Measurements from ENCODE around the gene UQCRC1.
A peak's percentile ranks its signal among the peaks of the same experiment; 100 is the strongest.

The UQCRC1 gene

GRCh38 chr3:48633743-48634142 lies 24.3 kb upstream of the UQCRC1 start:
- no peak for DNase-seq (ENCODE audit: low spot score)

- no peak for DNase-seq (ENCODE audit: low spot score)
Observed at GRCh38 chr3:48633256-48633655, 23.8 kb upstream of the UQCRC1 start.

- no peak for DNase-seq (ENCODE audit: low spot score)
Observed at GRCh38 chr3:48631516-48632448, 22.3 kb upstream of the UQCRC1 start.

- DNase-seq (ENCODE audit: low spot score), result no peak
Observed at GRCh38 chr3:48630833-48631232, 21.4 kb upstream of the UQCRC1 start.

- no peak for DNase-seq (ENCODE audit: low spot score)
Observed at GRCh38 chr3:48630407-48630806, 21.0 kb upstream of the UQCRC1 start.

- DNase-seq (ENCODE audit: low spot score), result no peak
Observed at GRCh38 chr3:48629894-48630293, 20.4 kb upstream of the UQCRC1 start.

GRCh38 chr3:48628277-48629017 lies 19.0 kb upstream of the UQCRC1 start:
- no peak for DNase-seq (ENCODE audit: low spot score)

- DNase-seq (ENCODE audit: low spot score), result no peak
Observed at GRCh38 chr3:48625600-48625999, 16.2 kb upstream of the UQCRC1 start.

- DNase-seq (ENCODE audit: low spot score), result no peak
Observed at GRCh38 chr3:48624767-48625166, 15.3 kb upstream of the UQCRC1 start.

GRCh38 chr3:48623851-48624547 lies 14.6 kb upstream of the UQCRC1 start:
- no peak for DNase-seq (ENCODE audit: low spot score)

GRCh38 chr3:48621461-48621869 lies 12.0 kb upstream of the UQCRC1 start, which contains the start of gene TMEM89:
TSS of gene TMEM89 (minus strand) at chr3:48621769. CDS start at chr3:48621756, 13 bp downstream.
- DNase-seq (ENCODE audit: low spot score), result no peak

GRCh38 chr3:48619541-48620524 lies 10.4 kb upstream of the UQCRC1 start:
- DNase-seq (ENCODE audit: low spot score), result no peak

- no peak for DNase-seq (ENCODE audit: low spot score)
Observed at GRCh38 chr3:48617559-48617958, 8.1 kb upstream of the UQCRC1 start.

GRCh38 chr3:48614044-48614443 lies 4.6 kb upstream of the UQCRC1 start:
- DNase-seq (ENCODE audit: low spot score), result peak; percentile 49

GRCh38 chr3:48612309-48612708 lies 2.9 kb upstream of the UQCRC1 start:
- DNase-seq (ENCODE audit: low spot score), result no peak

GRCh38 chr3:48607519-48607918 lies 1.9 kb downstream of the UQCRC1 start:
- no peak for DNase-seq (ENCODE audit: low spot score)

- no peak for DNase-seq (ENCODE audit: low spot score)
Observed at GRCh38 chr3:48601622-48601994, 7.8 kb downstream of the UQCRC1 start.

GRCh38 chr3:48600711-48601621 lies 8.5 kb downstream of the UQCRC1 start:
- DNase-seq (ENCODE audit: low spot score), result no peak

GRCh38 chr3:48599509-48600285 lies 9.7 kb downstream of the UQCRC1 start:
- no peak for DNase-seq (ENCODE audit: low spot score)

All from kidney tubule cell (primary cell).